ENCODE results near the gene CTSS. TPM values are rescaled to one million over a fixed set of nuclear protein-coding genes. Genes with fewer than 3 reads are reported as not detected.

The CTSS gene
- total RNA-seq, 1 experiment from 2014 or later, result 0.57 TPM

GRCh38 chr1:150760013-150760412 lies 5.6 kb downstream of the CTSS start:
- no peak overlapping the region for H3K9ac ChIP-seq (ENCODE audit: low read length)
- no TSS peak for BruUV-seq (replicated peaks)
- intact Hi-C loops (cut with micrococcal nuclease), result no loop called here
- no peaks in the 10 kb centered on the region for H3K9me2 ChIP-seq (ENCODE audit: insufficient read depth)
- no peak overlapping the region for H3K27ac ChIP-seq (ENCODE audit: low read depth, low read length)
- H3K36me3 ChIP-seq (ENCODE audit: control insufficient read depth in 1 of 2, insufficient read depth in 2 of 2, low read length in 2 of 2), result no peaks in the 10 kb centered on the region
- RAD21 ChIA-PET (ENCODE audit: low non-redundant PET in 1 of 2, low total read pairs in 2 of 2, uncharacterized antibody in 2 of 2, unreplicated experiment in 2 of 2), result no interaction called here
- no peaks in the 10 kb centered on the region for H3K4me1 ChIP-seq (ENCODE audit: control insufficient read depth in 1 of 2, insufficient read depth in 2 of 2, low read length in 2 of 2)
- TF ChIP-seq ATF3 (IDR thresholded peaks at IDR 0.05), result no peak
- TF ChIP-seq ELF1 (IDR thresholded peaks at IDR 0.05; ENCODE audit: borderline replicate concordance, low read depth), result no peak
- no peak for TF ChIP-seq JUND (IDR thresholded peaks at IDR 0.05)
- TF ChIP-seq ZBTB33 (IDR thresholded peaks at IDR 0.05; ENCODE audit: extremely low read depth, insufficient replicate concordance, low read length), result no peak
- no peak for TF ChIP-seq ZNF274 (IDR thresholded peaks at IDR 0.05; ENCODE audit: low read depth, low read length)
- TF ChIP-seq MAX (IDR thresholded peaks at IDR 0.05), result no peak
- TF ChIP-seq FOSL1 (IDR thresholded peaks at IDR 0.05; ENCODE audit: low read depth), result no peak
- no peak for TF ChIP-seq CEBPB (IDR thresholded peaks at IDR 0.05; ENCODE audit: low read depth)
- TF ChIP-seq EZH2phosphoT487 (IDR thresholded peaks at IDR 0.05; ENCODE audit: borderline replicate concordance), result no peak
- no peak for TF ChIP-seq TCF7L2 (IDR thresholded peaks at IDR 0.05; ENCODE audit: borderline replicate concordance, extremely low read depth, insufficient read depth, insufficient read length)
- TF ChIP-seq YY1 (IDR thresholded peaks at IDR 0.05; ENCODE audit: extremely low read depth, insufficient replicate concordance, low read depth, low read length), result no peak
- TF ChIP-seq EZH2 (IDR thresholded peaks at IDR 0.05), result no peak
- no peak overlapping the region for H3K4me3 ChIP-seq (replicated peaks in 1 of 2; ENCODE audit: low read depth in 1 of 2, low read length in 2 of 2)
- no peak overlapping the region for H2AFZ ChIP-seq (ENCODE audit: low read depth, low read length, poor library complexity, severe bottlenecking)
- ATAC-seq, result no peak
- CTCF ChIA-PET, result no interaction called here
- H3K4me2 ChIP-seq (ENCODE audit: low read length), result no peak overlapping the region
- no peaks in the 10 kb centered on the region for H4K20me1 ChIP-seq (ENCODE audit: insufficient read depth)
- H3K27me3 ChIP-seq (ENCODE audit: insufficient read depth, low read length), result no peaks in the 10 kb centered on the region
- no peaks in the 10 kb centered on the region for H3K79me2 ChIP-seq (ENCODE audit: insufficient read depth, low read length)
- DNase-seq (ENCODE audit: low read depth, low spot score), result no peak
- no peaks in the 10 kb centered on the region for H3K9me3 ChIP-seq (ENCODE audit: control insufficient read depth in 1 of 2, insufficient read depth in 1 of 2, low read depth in 1 of 2, low read length in 2 of 2)
- POLR2A ChIA-PET, result no interaction called here
